ENCODE measurements around the gene A3GALT2. TPM values are rescaled to one million over a fixed set of nuclear protein-coding genes. Genes with fewer than 3 reads are reported as not detected.

A3GALT2 gene
- total RNA-seq, 1 experiment from 2014 or later: not detected

- ChIA-PET CTCF (no interaction called here), POLR2A (no interaction called here)
- no peak overlapping the region for H3K4me3 Mint-ChIP-seq (ENCODE audit: unreplicated experiment)
- H3K27me3 Mint-ChIP-seq (ENCODE audit: insufficient read depth, unreplicated experiment): no peaks in the 10 kb centered on the region
- no peak for DNase-seq
- H3K9me3 Mint-ChIP-seq (ENCODE audit: unreplicated experiment): no peaks in the 10 kb centered on the region
- Histone ChIP-seq H3K36me3 (ENCODE audit: control insufficient read depth, insufficient read depth, low read length) (no peaks in the 10 kb centered on the region; the same call in 1 of the 2 replicates), H3K27me3 (replicated peaks; ENCODE audit: control insufficient read depth, insufficient read depth, low read length) (no peaks in the 10 kb centered on the region), H3K9me3 (no peaks in the 10 kb centered on the region), H3K4me1 (peaks cover 35% of the 10 kb centered on the region), H3K4me3 (ENCODE audit: low read depth, low read length) (no peak overlapping the region)
- TF ChIP-seq CTCF (IDR thresholded peaks at IDR 0.05; ENCODE audit: insufficient read depth in 1 of 2, low read depth in 1 of 2, low read length in 1 of 2, severe bottlenecking in 1 of 2, unreplicated experiment in 1 of 2): no peak
- no TSS peak for BruUV-seq (replicated peaks)
- no peak overlapping the region for H3K27ac Mint-ChIP-seq (ENCODE audit: unreplicated experiment)
- H3K4me1 Mint-ChIP-seq (ENCODE audit: low read depth, unreplicated experiment): peaks cover 14% of the 10 kb centered on the region
- peaks cover 24% of the 10 kb centered on the region for H3K36me3 Mint-ChIP-seq (ENCODE audit: insufficient read depth, unreplicated experiment)
- intact Hi-C loops (cut with micrococcal nuclease; ENCODE audit: unreplicated experiment): loop anchor here (5.0 kb wide), 1 partner anchor 39 kb away; no protein-coding TSS in a partner anchor
Measured at GRCh38 chr1:33336580-33336979, 15.7 kb upstream of the A3GALT2 start.

GRCh38 chr1:33335020-33335419, 14.1 kb upstream of the A3GALT2 start:
- H3K27me3 ChIP-seq (replicated peaks; ENCODE audit: control insufficient read depth, insufficient read depth, low read length): no peaks in the 10 kb centered on the region
- ChIA-PET POLR2A (no interaction called here), CTCF (no interaction called here)
- intact Hi-C loops (cut with micrococcal nuclease; ENCODE audit: unreplicated experiment): loop anchor here (5.0 kb wide), 1 partner anchor 38 kb away; no protein-coding TSS in a partner anchor
- TF ChIP-seq CTCF (IDR thresholded peaks at IDR 0.05; ENCODE audit: insufficient read depth in 1 of 2, low read depth in 1 of 2, low read length in 1 of 2, severe bottlenecking in 1 of 2, unreplicated experiment in 1 of 2): no peak
- Mint-ChIP-seq H3K27me3 (ENCODE audit: insufficient read depth, unreplicated experiment) (no peaks in the 10 kb centered on the region), H3K9me3 (ENCODE audit: unreplicated experiment) (no peaks in the 10 kb centered on the region), H3K4me3 (ENCODE audit: unreplicated experiment) (no peak overlapping the region), H3K4me1 (ENCODE audit: low read depth, unreplicated experiment) (peaks cover 14% of the 10 kb centered on the region), H3K36me3 (ENCODE audit: insufficient read depth, unreplicated experiment) (peaks cover 28% of the 10 kb centered on the region), H3K27ac (ENCODE audit: unreplicated experiment) (no peak overlapping the region)
- no peaks in the 10 kb centered on the region for H3K9me3 ChIP-seq
- H3K36me3 ChIP-seq (ENCODE audit: control insufficient read depth, insufficient read depth, low read length): no peaks in the 10 kb centered on the region; the same call in 1 of the 2 replicates
- H3K4me1 ChIP-seq: peaks cover 25% of the 10 kb centered on the region
- DNase-seq: no peak
- H3K4me3 ChIP-seq (ENCODE audit: low read depth, low read length): no peak overlapping the region
- BruUV-seq (replicated peaks): no TSS peak

- no peak for DNase-seq
- BruUV-seq (replicated peaks): no TSS peak
- Mint-ChIP-seq H3K27me3 (ENCODE audit: insufficient read depth, unreplicated experiment) (no peaks in the 10 kb centered on the region), H3K4me3 (ENCODE audit: unreplicated experiment) (no peak overlapping the region), H3K9me3 (ENCODE audit: unreplicated experiment) (no peaks in the 10 kb centered on the region), H3K4me1 (ENCODE audit: low read depth, unreplicated experiment) (peaks cover 14% of the 10 kb centered on the region), H3K27ac (ENCODE audit: unreplicated experiment) (no peak overlapping the region), H3K36me3 (ENCODE audit: insufficient read depth, unreplicated experiment) (peaks cover 37% of the 10 kb centered on the region)
- TF ChIP-seq CTCF (IDR thresholded peaks at IDR 0.05; ENCODE audit: insufficient read depth in 1 of 2, low read depth in 1 of 2, low read length in 1 of 2, severe bottlenecking in 1 of 2, unreplicated experiment in 1 of 2): no peak
- Histone ChIP-seq H3K9me3 (no peaks in the 10 kb centered on the region), H3K4me3 (ENCODE audit: low read depth, low read length) (no peak overlapping the region), H3K36me3 (ENCODE audit: control insufficient read depth, insufficient read depth, low read length) (no peaks in the 10 kb centered on the region; the same call in 1 of the 2 replicates), H3K4me1 (peaks cover 16% of the 10 kb centered on the region), H3K27me3 (replicated peaks; ENCODE audit: control insufficient read depth, insufficient read depth, low read length) (no peaks in the 10 kb centered on the region)
- intact Hi-C loops (cut with micrococcal nuclease; ENCODE audit: unreplicated experiment): no loop called here
- CTCF ChIA-PET: no interaction called here
- POLR2A ChIA-PET: no interaction called here
Measured at GRCh38 chr1:33334081-33334552, 13.2 kb upstream of the A3GALT2 start.

All from Caco-2 (cell line).